ENCODE measurements around the gene SLX4.

Gene SLX4

GRCh38 chr16:3573146-3573815 lies 38.1 kb downstream of the SLX4 start:
- DNase-seq (ENCODE audit: low read depth), result no peak
- H3K4me3 ChIP-seq (ENCODE audit: low read depth, low read length), result no peak overlapping the region
- in situ Hi-C loops (cut with HindIII; ENCODE audit: low sequenced_read_pairs), result no loop called here
- TF ChIP-seq CTCF (IDR thresholded peaks at IDR 0.05; ENCODE audit: low read depth, low read length, missing control alignments), result no peak

GRCh38 chr16:3570420-3571062 lies 40.9 kb downstream of the SLX4 start:
- no peak for TF ChIP-seq CTCF (IDR thresholded peaks at IDR 0.05; ENCODE audit: low read depth, low read length, missing control alignments)
- in situ Hi-C loops (cut with HindIII; ENCODE audit: low sequenced_read_pairs), result no loop called here
- no peak for DNase-seq (ENCODE audit: low read depth)
- no peak overlapping the region for H3K4me3 ChIP-seq (ENCODE audit: low read depth, low read length)

GRCh38 chr16:3569851-3570250 lies 41.6 kb downstream of the SLX4 start:
- in situ Hi-C loops (cut with HindIII; ENCODE audit: low sequenced_read_pairs), result no loop called here
- no peak overlapping the region for H3K4me3 ChIP-seq (ENCODE audit: low read depth, low read length)
- TF ChIP-seq CTCF (IDR thresholded peaks at IDR 0.05; ENCODE audit: low read depth, low read length, missing control alignments), result no peak
- DNase-seq (ENCODE audit: low read depth), result no peak

GRCh38 chr16:3566990-3567389 lies 44.4 kb downstream of the SLX4 start:
- in situ Hi-C loops (cut with HindIII; ENCODE audit: low sequenced_read_pairs), result no loop called here
- no peak overlapping the region for H3K4me3 ChIP-seq (ENCODE audit: low read depth, low read length)
- DNase-seq (ENCODE audit: low read depth), result no peak
- no peak for TF ChIP-seq CTCF (IDR thresholded peaks at IDR 0.05; ENCODE audit: low read depth, low read length, missing control alignments)

GRCh38 chr16:3564889-3565141 lies 46.6 kb downstream of the SLX4 start:
- DNase-seq (ENCODE audit: low read depth), result no peak
- in situ Hi-C loops (cut with HindIII; ENCODE audit: low sequenced_read_pairs), result no loop called here
- TF ChIP-seq CTCF (IDR thresholded peaks at IDR 0.05; ENCODE audit: low read depth, low read length, missing control alignments), result no peak
- no peak overlapping the region for H3K4me3 ChIP-seq (ENCODE audit: low read depth, low read length)

- H3K4me3 ChIP-seq (ENCODE audit: low read depth, low read length), result no peak overlapping the region
- no peak for TF ChIP-seq CTCF (IDR thresholded peaks at IDR 0.05; ENCODE audit: low read depth, low read length, missing control alignments)
- no peak for DNase-seq (ENCODE audit: low read depth)
- in situ Hi-C loops (cut with HindIII; ENCODE audit: low sequenced_read_pairs), result no loop called here
These were observed 47.1 kb downstream of the SLX4 start for GRCh38 chr16:3564130-3564888.

Data from astrocyte of the cerebellum (primary cell).